Activated naive CD8-positive, alpha-beta T cell treated with anti-CD3 and anti-CD28 coated beads for 36 hours (primary cell): ENCODE measurements around the gene SLC25A24. TPM values are rescaled to one million over a fixed set of nuclear protein-coding genes. Genes with fewer than 3 reads are reported as not detected.
A peak's percentile ranks its signal among the peaks of the same experiment; 100 is the strongest.

ENCODE experiments used
- DNase-seq: peaks from one replicate; pipeline ENCODE4 v3.0.0; 2021
- H3K27ac Mint-ChIP-seq: one replicate; pipeline ENCODE4 v1.8.0; 2022; ENCODE audit warnings: mild to moderate bottlenecking, moderate library complexity, mixed read lengths
- H3K27me3 Mint-ChIP-seq: one replicate; pipeline ENCODE4 v1.8.0; 2022; ENCODE audit warnings: mild to moderate bottlenecking, mixed read lengths
- H3K36me3 Mint-ChIP-seq: one replicate; pipeline ENCODE4 v1.8.0; 2021; ENCODE audit warnings: mild to moderate bottlenecking, mixed read lengths
- H3K4me1 Mint-ChIP-seq: one replicate; pipeline ENCODE4 v1.8.0; 2021; ENCODE audit warnings: mixed read lengths
- H3K4me3 Mint-ChIP-seq: one replicate; pipeline ENCODE4 v1.8.0; 2022; ENCODE audit warnings: mild to moderate bottlenecking, moderate library complexity, mixed read lengths
- H3K9me3 Mint-ChIP-seq: one replicate; pipeline ENCODE4 v1.8.0; 2022; ENCODE audit warnings: mixed read lengths
- total RNA-seq, 2 experiments: library from RNA; stranded (reverse); gene quantifications; one replicate each; pipeline ENCODE4 v1.2.3, GENCODE V29; 2021

SLC25A24 gene
- total RNA-seq, 2 experiments from 2014 or later = 10.9 to 11.1 TPM

GRCh38 chr1:108109295-108109973, 90.7 kb downstream of the SLC25A24 start:
- H3K27ac Mint-ChIP-seq = no peak overlapping the region
- DNase-seq = no peak
- peaks cover 3% of the 10 kb centered on the region for H3K9me3 Mint-ChIP-seq
- H3K36me3 Mint-ChIP-seq = no peaks in the 10 kb centered on the region
- H3K4me3 Mint-ChIP-seq = no peak overlapping the region
- no peaks in the 10 kb centered on the region for H3K27me3 Mint-ChIP-seq
- peaks cover 9% of the 10 kb centered on the region for H3K4me1 Mint-ChIP-seq

- Mint-ChIP-seq H3K9me3 (peaks cover 6% of the 10 kb centered on the region), H3K27me3 (no peaks in the 10 kb centered on the region), H3K4me3 (no peak overlapping the region), H3K4me1 (peaks cover 12% of the 10 kb centered on the region), H3K27ac (no peak overlapping the region), H3K36me3 (no peaks in the 10 kb centered on the region)
- no peak for DNase-seq
These were observed 92.0 kb downstream of the SLC25A24 start for GRCh38 chr1:108108119-108108518.

GRCh38 chr1:108107658-108108057, 92.5 kb downstream of the SLC25A24 start:
- no peaks in the 10 kb centered on the region for H3K27me3 Mint-ChIP-seq
- H3K4me1 Mint-ChIP-seq = peaks cover 13% of the 10 kb centered on the region
- peak overlapping the region; percentile 68 for H3K27ac Mint-ChIP-seq
- no peak overlapping the region for H3K4me3 Mint-ChIP-seq
- H3K36me3 Mint-ChIP-seq = no peaks in the 10 kb centered on the region
- peaks cover 6% of the 10 kb centered on the region for H3K9me3 Mint-ChIP-seq
- DNase-seq = peak; percentile 49

DNA sequence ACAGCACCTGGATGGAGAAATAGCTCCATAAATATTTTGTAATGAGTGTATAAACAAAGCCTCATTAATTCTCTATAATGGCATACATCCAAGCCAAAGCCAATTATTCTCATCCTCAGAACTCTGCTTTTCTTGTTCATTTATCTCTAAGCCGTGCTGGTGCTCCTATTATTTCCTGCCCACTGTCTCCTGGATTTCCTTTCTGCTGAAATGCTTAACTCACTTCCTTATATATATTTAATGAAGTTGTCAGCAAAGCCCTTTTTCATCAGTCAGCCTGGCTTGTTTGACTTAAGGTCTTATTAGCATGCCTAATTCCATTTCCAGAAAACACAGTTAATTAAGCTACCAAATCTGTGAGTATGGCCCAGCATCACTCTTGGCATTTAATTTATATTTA, 93.4 kb downstream of the SLC25A24 start:
- Mint-ChIP-seq H3K27me3 (no peaks in the 10 kb centered on the region), H3K4me3 (no peak overlapping the region), H3K27ac (no peak overlapping the region), H3K36me3 (no peaks in the 10 kb centered on the region), H3K9me3 (peaks cover 6% of the 10 kb centered on the region), H3K4me1 (peaks cover 13% of the 10 kb centered on the region)
- DNase-seq = no peak

DNA sequence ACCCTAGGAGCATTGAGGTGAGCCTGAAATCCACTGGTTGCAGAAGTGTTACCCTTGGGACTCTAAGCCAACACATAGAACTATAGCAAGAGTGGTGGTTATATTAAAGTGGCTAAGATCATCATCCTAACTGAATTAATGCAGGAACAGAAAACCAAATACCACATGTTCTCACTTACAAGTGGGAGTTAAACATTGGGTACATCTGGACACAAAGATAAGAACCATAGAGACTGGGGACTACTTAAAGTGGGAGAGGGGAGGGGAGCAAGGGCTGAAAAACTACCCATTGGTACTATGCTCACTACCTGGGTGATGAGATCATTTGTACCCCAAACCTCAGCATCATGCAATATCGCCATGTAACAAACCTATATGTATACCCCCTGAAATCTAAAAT, 100.0 kb downstream of the SLC25A24 start:
- Mint-ChIP-seq H3K4me3 (no peak overlapping the region), H3K9me3 (peaks cover 4% of the 10 kb centered on the region), H3K27ac (no peak overlapping the region), H3K36me3 (no peaks in the 10 kb centered on the region), H3K4me1 (peaks cover 13% of the 10 kb centered on the region), H3K27me3 (no peaks in the 10 kb centered on the region)
- no peak for DNase-seq

DNA sequence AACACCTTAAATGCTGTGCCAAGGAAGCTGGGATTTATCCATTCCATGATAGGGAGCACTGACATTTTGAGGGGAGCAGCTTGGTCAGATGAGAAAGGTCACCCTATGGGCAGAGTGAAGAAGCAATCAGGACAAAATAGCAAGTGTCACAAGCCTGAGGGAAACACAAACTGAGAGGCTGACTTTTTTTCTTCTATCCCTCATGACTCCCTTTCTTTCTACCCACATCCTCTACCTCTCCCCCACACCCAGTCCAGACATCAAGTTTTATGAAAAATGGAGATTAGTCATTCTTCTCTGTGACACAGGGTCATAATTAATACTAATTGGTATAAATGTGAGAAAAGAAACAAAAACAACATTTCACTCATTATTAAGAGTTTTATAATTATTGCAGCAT, 103.1 kb downstream of the SLC25A24 start:
- Mint-ChIP-seq H3K36me3 (no peaks in the 10 kb centered on the region), H3K27ac (no peak overlapping the region), H3K4me3 (no peak overlapping the region), H3K4me1 (peaks cover 8% of the 10 kb centered on the region), H3K27me3 (no peaks in the 10 kb centered on the region), H3K9me3 (no peaks in the 10 kb centered on the region)
- DNase-seq = no peak

DNA sequence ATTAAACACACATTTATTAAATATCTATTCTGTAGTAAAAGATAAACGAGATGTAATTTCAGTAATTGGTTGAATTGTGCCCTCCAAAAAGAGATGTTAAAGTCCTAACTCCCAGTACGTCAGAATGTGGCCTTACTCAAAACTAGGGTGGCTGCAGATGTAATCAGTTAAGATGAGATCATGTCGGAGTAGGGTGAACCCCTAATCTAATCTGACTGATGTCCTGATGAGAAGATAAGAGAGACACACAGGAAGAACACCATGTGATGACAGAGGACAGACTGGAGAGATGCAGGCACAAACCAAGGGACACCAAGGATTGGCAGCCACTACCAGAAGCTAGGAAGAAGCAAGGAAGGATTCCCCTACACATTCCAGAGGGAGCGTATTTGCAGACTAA, 104.1 kb downstream of the SLC25A24 start:
- no peak for DNase-seq
- no peak overlapping the region for H3K27ac Mint-ChIP-seq
- H3K36me3 Mint-ChIP-seq = no peaks in the 10 kb centered on the region
- H3K4me1 Mint-ChIP-seq = peaks cover 10% of the 10 kb centered on the region
- H3K9me3 Mint-ChIP-seq = no peaks in the 10 kb centered on the region
- H3K4me3 Mint-ChIP-seq = no peak overlapping the region
- no peaks in the 10 kb centered on the region for H3K27me3 Mint-ChIP-seq

GRCh38 chr1:108089477-108089876, 110.7 kb downstream of the SLC25A24 start:
- Mint-ChIP-seq H3K4me1 (peaks cover 5% of the 10 kb centered on the region), H3K4me3 (no peak overlapping the region)
- DNase-seq = no peak

DNA sequence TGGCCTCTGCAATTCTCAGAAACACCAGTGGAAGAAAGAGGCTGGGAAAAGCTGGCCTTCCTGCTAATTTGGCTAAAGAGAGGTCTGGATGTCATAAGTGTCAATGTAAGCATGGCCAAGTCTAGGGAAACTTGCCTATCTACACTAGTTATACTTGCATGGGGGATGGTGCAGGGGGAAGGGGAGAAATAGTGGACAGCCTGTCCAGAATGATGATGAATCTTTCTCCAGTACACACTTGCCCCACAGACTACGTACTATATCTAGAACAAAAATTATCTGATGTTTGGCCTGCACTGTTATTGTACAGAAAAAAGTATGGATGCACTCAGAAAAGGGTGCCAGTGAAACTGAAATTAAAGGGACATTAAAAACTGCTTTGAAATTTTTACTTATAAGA, 114.5 kb downstream of the SLC25A24 start:
- no peak overlapping the region for H3K27ac Mint-ChIP-seq
- no peak for DNase-seq
- H3K9me3 Mint-ChIP-seq = peaks cover 6% of the 10 kb centered on the region
- H3K36me3 Mint-ChIP-seq = peaks cover 7% of the 10 kb centered on the region
- no peak overlapping the region for H3K4me3 Mint-ChIP-seq
- peaks cover 34% of the 10 kb centered on the region for H3K4me1 Mint-ChIP-seq
- no peaks in the 10 kb centered on the region for H3K27me3 Mint-ChIP-seq

More at GRCh38 chr1:108089477-108089876, 110.7 kb downstream of the SLC25A24 start:
- Mint-ChIP-seq H3K36me3 (no peaks in the 10 kb centered on the region), H3K27ac (no peak overlapping the region), H3K9me3 (no peaks in the 10 kb centered on the region), H3K27me3 (no peaks in the 10 kb centered on the region)

DNA sequence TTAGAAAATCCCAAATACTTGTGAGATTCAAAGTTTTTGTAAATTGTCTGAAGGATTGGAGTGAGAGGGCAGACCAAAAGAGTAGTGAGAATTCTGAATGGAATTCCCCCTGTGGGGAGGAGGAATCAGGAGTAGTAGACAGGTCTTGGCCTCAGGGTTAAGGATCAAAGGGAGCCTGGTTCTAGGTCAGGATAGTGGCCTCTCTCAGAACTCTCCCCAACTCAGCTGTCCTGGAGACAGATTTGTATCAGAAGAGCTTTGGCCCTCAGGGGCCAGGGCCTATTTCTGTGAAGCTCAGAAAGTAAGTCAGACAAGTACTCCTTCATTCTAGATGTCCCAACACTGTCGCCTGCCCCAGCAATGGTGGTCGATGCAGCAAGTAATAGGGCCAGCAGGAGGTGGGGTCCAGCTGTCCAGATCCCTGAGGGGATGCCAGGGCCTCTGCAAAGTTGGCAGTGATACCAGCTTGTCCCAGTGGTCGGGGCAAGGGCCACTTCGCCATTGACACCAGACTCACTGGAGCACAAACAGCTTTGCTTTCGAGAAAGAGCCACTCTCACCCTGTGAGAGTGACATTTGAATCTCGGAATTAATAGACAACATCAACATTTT, 115.2 kb downstream of the SLC25A24 start:
- no peak for DNase-seq
- no peak overlapping the region for H3K27ac Mint-ChIP-seq
- peaks cover 7% of the 10 kb centered on the region for H3K36me3 Mint-ChIP-seq
- no peak overlapping the region for H3K4me3 Mint-ChIP-seq
- H3K4me1 Mint-ChIP-seq = peaks cover 39% of the 10 kb centered on the region
- no peaks in the 10 kb centered on the region for H3K27me3 Mint-ChIP-seq
- H3K9me3 Mint-ChIP-seq = peaks cover 6% of the 10 kb centered on the region

Other genes starting within 250 kb of the SLC25A24 start
- gene VAV3, start 235.2 kb downstream of the SLC25A24 start, total RNA-seq = 1 to 10 TPM; 3.9 to 4.6 TPM
- under 1 TPM in 1 of 2 experiments, not detected in 1; 0.10 TPM for gene NBPF4, start 43.7 kb upstream of the SLC25A24 start, total RNA-seq
- gene NBPF6, start 250.0 kb upstream of the SLC25A24 start, total RNA-seq = not detected